Progenitor cell of endocrine pancreas (in vitro differentiated cells): Measurements from ENCODE around the gene VWA8. TPM values are rescaled to one million over a fixed set of nuclear protein-coding genes. Genes with fewer than 3 reads are reported as not detected.

Experiments
- DNase-seq: peaks from one replicate; pipeline ENCODE4 v3.0.0; 2021; ENCODE audit warnings: low spot score; ENCODE audit not compliant: unreplicated experiment
- H3K27ac Mint-ChIP-seq: 2 replicates; pipeline ENCODE4 v1.8.0; 2021; ENCODE audit warnings: mild to moderate bottlenecking, moderate library complexity, mixed read lengths
- H3K27me3 Mint-ChIP-seq: 2 replicates; pipeline ENCODE4 v1.8.0; 2021; ENCODE audit warnings: mixed read lengths
- H3K36me3 Mint-ChIP-seq: 2 replicates; pipeline ENCODE4 v1.8.0; 2022; ENCODE audit warnings: mixed read lengths; ENCODE audit not compliant: insufficient read depth
- H3K4me1 Mint-ChIP-seq: 2 replicates; pipeline ENCODE4 v1.8.0; 2021; ENCODE audit warnings: low read depth, mixed read lengths
- H3K4me3 Mint-ChIP-seq: 2 replicates; pipeline ENCODE4 v1.8.0; 2021; ENCODE audit warnings: low read depth, mild to moderate bottlenecking, moderate library complexity, mixed read lengths
- H3K9me3 Mint-ChIP-seq: 2 replicates; pipeline ENCODE4 v1.8.0; 2021; ENCODE audit warnings: low read depth, mixed read lengths
- total RNA-seq: library from RNA; stranded (reverse); gene quantifications from 2 replicates; pipeline ENCODE4 v1.2.1, GENCODE V29; 2021
- TF ChIP-seq, protein P1 (sequence below): fragments of 200-600 bp; sonication (generic); IDR thresholded peaks from one replicate; pipeline ENCODE4 v1.5.0; 2021; ENCODE audit warnings: antibody characterized with exemption, mild to moderate bottlenecking; ENCODE audit not compliant: unreplicated experiment

Gene VWA8
- total RNA-seq, 1 donor from 2014 or later: 24.1 TPM

DNA sequence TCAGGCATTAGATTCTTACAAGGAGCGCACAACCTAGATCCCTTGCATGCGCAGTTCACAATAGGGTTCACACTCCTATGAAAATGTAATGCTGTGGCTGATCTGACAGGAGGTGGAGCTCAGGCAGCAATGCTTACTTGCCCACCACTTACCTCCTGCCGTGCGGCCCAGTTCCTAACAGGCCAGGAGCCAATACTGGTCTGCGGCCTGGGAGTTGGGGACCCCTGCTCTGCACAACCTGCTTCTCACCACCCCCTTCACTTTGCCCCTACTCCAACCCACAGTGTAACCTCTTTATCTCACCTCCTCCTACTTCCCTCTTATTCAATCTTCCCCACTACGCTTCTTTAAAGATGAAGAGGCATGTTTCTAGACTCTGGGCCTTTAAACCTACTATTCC, 263.3 kb downstream of the VWA8 start:
- TF ChIP-seq, protein P1, sequence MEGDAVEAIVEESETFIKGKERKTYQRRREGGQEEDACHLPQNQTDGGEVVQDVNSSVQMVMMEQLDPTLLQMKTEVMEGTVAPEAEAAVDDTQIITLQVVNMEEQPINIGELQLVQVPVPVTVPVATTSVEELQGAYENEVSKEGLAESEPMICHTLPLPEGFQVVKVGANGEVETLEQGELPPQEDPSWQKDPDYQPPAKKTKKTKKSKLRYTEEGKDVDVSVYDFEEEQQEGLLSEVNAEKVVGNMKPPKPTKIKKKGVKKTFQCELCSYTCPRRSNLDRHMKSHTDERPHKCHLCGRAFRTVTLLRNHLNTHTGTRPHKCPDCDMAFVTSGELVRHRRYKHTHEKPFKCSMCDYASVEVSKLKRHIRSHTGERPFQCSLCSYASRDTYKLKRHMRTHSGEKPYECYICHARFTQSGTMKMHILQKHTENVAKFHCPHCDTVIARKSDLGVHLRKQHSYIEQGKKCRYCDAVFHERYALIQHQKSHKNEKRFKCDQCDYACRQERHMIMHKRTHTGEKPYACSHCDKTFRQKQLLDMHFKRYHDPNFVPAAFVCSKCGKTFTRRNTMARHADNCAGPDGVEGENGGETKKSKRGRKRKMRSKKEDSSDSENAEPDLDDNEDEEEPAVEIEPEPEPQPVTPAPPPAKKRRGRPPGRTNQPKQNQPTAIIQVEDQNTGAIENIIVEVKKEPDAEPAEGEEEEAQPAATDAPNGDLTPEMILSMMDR: no peak
- no peak for DNase-seq
- Mint-ChIP-seq H3K9me3 (no peaks in the 10 kb centered on the region), H3K4me1 (peaks cover 21% of the 10 kb centered on the region), H3K4me3 (no peak overlapping the region), H3K27ac (no peak overlapping the region), H3K36me3 (peaks cover 9% of the 10 kb centered on the region), H3K27me3 (no peaks in the 10 kb centered on the region)

DNA sequence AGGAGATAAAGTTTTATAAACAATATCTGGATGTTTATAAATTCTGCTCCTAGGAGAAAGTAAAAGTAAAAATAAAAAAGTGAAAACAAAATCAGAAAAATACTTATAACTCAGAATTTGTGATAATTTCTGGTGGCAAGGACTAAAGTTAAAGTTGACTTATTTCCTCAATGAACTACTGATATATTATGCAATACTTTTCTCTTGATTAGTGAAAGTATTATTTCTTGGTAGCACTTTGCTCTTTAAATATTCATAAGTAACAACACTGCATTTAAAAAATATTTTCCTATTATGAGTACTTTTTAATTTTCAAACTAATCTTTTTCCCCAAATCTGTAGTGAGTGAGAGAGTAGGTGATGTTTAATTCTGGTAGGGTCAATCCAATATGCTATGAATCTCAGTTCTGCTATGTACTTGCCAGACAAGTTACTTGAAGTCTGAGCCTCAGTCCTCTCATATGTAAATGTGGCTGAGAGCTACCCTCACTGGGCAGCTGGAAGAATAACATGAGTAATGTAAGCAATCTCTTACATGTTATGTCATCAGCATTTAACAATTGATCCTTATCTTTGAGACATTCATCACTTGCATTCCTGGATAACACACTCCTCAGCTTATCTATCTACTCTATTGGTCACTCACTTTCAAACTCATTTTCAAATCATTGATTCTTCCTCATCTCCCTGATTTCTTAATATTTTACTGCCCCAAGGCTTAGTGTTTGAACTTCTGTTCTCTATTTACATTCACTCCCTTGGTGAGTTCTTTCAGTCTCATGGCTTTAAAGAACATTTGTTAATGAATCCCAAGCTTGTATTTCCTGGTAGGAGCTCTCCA, 264.5 kb downstream of the VWA8 start:
- Mint-ChIP-seq H3K4me1 (peaks cover 21% of the 10 kb centered on the region), H3K27me3 (no peaks in the 10 kb centered on the region), H3K36me3 (peaks cover 9% of the 10 kb centered on the region), H3K4me3 (no peak overlapping the region), H3K9me3 (no peaks in the 10 kb centered on the region), H3K27ac (peak overlapping the region; percentile 9)
- no peak for DNase-seq
- TF ChIP-seq, protein P1: no peak

DNA sequence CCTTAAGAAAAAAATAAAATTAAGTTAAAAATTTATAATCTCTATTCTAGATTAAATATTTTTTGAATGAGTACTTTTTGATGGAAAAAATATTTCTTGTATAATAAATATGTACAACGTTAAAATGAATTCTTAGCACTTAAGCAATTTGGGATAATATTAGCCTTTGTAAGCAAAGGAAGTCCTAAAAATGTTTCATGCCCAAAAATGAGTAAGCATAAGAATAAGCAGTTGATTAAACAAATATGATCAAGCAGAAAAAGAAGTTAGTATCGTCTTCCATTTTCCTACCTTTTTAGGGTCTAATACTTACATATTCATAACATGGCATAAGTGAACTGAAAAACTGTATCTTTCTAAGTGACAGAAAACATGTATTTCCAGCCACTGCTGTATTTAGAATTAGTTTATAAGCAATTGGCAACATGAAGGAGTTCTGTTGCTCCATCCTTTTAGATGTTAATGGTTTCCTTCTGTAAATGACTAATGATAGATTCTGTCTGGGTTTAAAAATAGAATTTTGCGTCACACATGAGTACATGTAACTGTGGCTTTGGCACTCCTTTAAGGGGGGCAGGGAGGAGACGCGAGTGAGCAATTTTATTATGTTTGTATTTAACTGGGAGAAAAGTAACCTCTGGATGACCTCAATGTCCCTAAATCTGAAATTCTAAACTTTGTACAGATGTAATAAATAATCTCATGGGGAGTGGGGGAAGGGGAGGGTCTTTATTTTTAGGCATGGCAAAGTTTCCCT, 266.2 kb downstream of the VWA8 start:
- no peak overlapping the region for H3K27ac Mint-ChIP-seq
- H3K36me3 Mint-ChIP-seq: peaks cover 11% of the 10 kb centered on the region
- H3K9me3 Mint-ChIP-seq: no peaks in the 10 kb centered on the region
- H3K4me3 Mint-ChIP-seq: no peak overlapping the region
- TF ChIP-seq, protein P1: no peak
- DNase-seq: no peak
- H3K27me3 Mint-ChIP-seq: no peaks in the 10 kb centered on the region
- H3K4me1 Mint-ChIP-seq: peaks cover 21% of the 10 kb centered on the region

DNA sequence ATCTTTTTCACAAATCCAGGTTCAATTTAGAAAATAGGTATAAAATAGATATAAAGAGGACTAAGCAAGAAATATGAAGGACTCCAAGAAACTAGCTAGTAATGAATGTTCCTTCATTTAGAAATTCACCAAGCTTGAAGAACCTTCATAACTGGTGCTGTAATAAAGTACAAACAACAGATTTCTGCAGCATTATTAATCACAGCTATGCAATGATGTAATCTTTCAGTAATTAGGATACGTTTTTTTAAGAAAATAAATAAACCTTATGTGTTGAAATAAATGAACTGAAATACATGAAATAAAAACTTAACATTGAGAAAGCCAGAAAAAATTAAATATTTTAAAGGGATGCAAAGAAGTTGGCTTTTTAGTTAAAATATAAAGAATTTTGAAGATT, 267.5 kb downstream of the VWA8 start:
- no peaks in the 10 kb centered on the region for H3K27me3 Mint-ChIP-seq
- peaks cover 21% of the 10 kb centered on the region for H3K4me1 Mint-ChIP-seq
- no peak overlapping the region for H3K27ac Mint-ChIP-seq
- no peaks in the 10 kb centered on the region for H3K9me3 Mint-ChIP-seq
- no peak overlapping the region for H3K4me3 Mint-ChIP-seq
- TF ChIP-seq, protein P1: no peak
- DNase-seq: no peak
- peaks cover 8% of the 10 kb centered on the region for H3K36me3 Mint-ChIP-seq

DNA sequence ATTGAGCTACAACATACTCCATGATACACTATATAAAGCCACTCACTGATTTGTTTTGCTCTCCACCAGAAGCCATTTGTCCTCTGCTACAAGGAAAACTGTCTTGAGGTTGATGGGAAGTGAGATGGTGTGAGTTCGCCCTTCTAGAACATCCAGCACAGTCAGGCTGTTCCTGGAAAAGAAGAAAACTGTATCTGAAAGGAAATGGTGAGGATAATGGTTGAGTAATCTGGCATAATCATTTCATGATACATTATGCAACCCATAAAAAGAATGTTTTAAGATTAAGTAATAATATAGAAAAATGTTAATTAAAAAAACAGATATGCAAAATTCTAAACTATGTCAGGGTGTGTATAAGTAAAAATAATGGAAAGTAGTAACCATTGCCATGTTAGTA, 269.6 kb downstream of the VWA8 start:
- Mint-ChIP-seq H3K27ac (no peak overlapping the region), H3K9me3 (no peaks in the 10 kb centered on the region), H3K4me1 (peaks cover 12% of the 10 kb centered on the region), H3K27me3 (no peaks in the 10 kb centered on the region), H3K36me3 (peaks cover 5% of the 10 kb centered on the region), H3K4me3 (no peak overlapping the region)
- no peak for DNase-seq
- TF ChIP-seq, protein P1: no peak
